GM12892 (cell line): Measurements from ENCODE around the gene HOXD9.

ENCODE experiments used
- POLR2A ChIP-seq: IDR thresholded peaks from 2 replicates; pipeline ENCODE4 v1.6.1; 2011; ENCODE audit warnings: low read depth, low read length, control low read depth
- POLR2AphosphoS5 ChIP-seq: IDR thresholded peaks from 2 replicates; pipeline ENCODE4 v1.6.1; 2011; ENCODE audit warnings: low read depth, low read length, control low read depth
- TAF1 ChIP-seq: IDR thresholded peaks from 2 replicates; pipeline ENCODE4 v1.6.1; 2011; ENCODE audit warnings: low read depth, mild to moderate bottlenecking, control low read depth, low read length, borderline replicate concordance

DNA sequence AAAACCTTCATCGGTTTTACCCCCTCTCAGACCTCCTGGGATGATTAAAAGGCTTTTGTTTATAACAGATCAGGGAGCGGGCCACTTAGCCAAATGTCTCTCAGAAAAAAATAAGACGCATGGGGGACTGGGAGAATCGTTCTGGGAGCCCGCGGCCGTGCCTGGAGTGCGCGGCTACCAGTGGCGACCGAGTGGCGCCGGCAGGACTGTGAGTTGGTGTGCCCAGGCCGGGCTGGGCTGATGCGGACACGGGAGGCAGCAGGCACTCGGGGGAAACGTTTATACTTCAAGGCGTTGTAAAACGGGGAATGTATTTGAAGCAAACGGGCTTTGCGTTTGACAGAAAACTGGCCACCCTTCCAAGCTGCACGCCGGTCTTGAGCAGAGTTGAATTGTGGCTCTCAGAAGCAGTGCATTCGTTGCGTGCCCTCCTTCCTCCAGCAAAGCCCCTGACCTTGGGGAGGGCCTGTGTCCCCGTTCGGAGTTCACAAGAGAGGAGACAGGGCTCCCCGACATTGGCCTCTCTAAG, 10.6 kb upstream of the HOXD9 start:
- TF ChIP-seq POLR2A (no peak), POLR2AphosphoS5 (no peak), TAF1 (no peak)
